RWPE2 (cell line): Measurements from ENCODE around the gene PSME2.

Experiments used
- ATAC-seq: fragments of 200-7000 bp; cut with Tn5 transposase; 3 replicates; pipeline ENCODE4 v1.9.1; 2021; ENCODE audit warnings: low read depth
- DNase-seq: peaks from one replicate; pipeline ENCODE4 v3.0.0-alpha.2; 2020; ENCODE audit warnings: low spot score
- H3K27ac ChIP-seq: fragments of 450-650 bp; 2 replicates; pipeline ENCODE4 v1.5.1; 2017; ENCODE audit warnings: mild to moderate bottlenecking; ENCODE audit not compliant: poor library complexity, severe bottlenecking
- H3K27me3 ChIP-seq: fragments of 250-450 bp; sonication (Bioruptor Pico); 2 replicates; pipeline ENCODE4 v1.5.1; 2021; ENCODE audit warnings: mild to moderate bottlenecking, moderate library complexity; ENCODE audit not compliant: insufficient read depth, poor library complexity, severe bottlenecking
- H3K36me3 ChIP-seq: fragments of 250-450 bp; sonication (Bioruptor Pico); 2 replicates; pipeline ENCODE4 v1.5.1; 2020; ENCODE audit warnings: low read depth, mild to moderate bottlenecking, moderate library complexity
- H3K4me1 ChIP-seq: fragments of 250-450 bp; sonication (Bioruptor Pico); 2 replicates; pipeline ENCODE4 v1.5.1; 2021; ENCODE audit warnings: mild to moderate bottlenecking, moderate library complexity; ENCODE audit not compliant: insufficient read depth, poor library complexity, severe bottlenecking
- H3K4me3 ChIP-seq: fragments of 250-450 bp; sonication (Bioruptor Pico); 2 replicates; pipeline ENCODE4 v1.5.1; 2021; ENCODE audit warnings: mild to moderate bottlenecking, moderate library complexity; ENCODE audit not compliant: severe bottlenecking
- H3K9me3 ChIP-seq: fragments of 250-450 bp; sonication (Bioruptor Pico); 2 replicates; pipeline ENCODE4 v1.5.1; 2021; ENCODE audit warnings: mild to moderate bottlenecking, moderate library complexity; ENCODE audit not compliant: severe bottlenecking
- CTCF ChIP-seq: fragments of 450-650 bp; IDR thresholded peaks from one replicate; pipeline ENCODE4 v1.5.1; 2017; ENCODE audit warnings: mild to moderate bottlenecking, moderate library complexity; ENCODE audit not compliant: poor library complexity, severe bottlenecking

Gene PSME2

GRCh38 chr14:24122898-24123297 is 23.5 kb downstream of the PSME2 start:
- DNase-seq (no peak), ATAC-seq (no peak)
- no peak overlapping the region for H3K27ac ChIP-seq
- no peaks in the 10 kb centered on the region for H3K27me3 ChIP-seq
- H3K4me1 ChIP-seq: no peaks in the 10 kb centered on the region
- H3K36me3 ChIP-seq: peaks cover 34% of the 10 kb centered on the region
- H3K9me3 ChIP-seq: no peaks in the 10 kb centered on the region
- no peak overlapping the region for H3K4me3 ChIP-seq
- TF ChIP-seq CTCF: no peak

- H3K27me3 ChIP-seq: no peaks in the 10 kb centered on the region
- DNase-seq (no peak), ATAC-seq (no peak)
- no peak for TF ChIP-seq CTCF
- H3K9me3 ChIP-seq: no peaks in the 10 kb centered on the region
- H3K4me3 ChIP-seq: no peak overlapping the region
- H3K4me1 ChIP-seq: no peaks in the 10 kb centered on the region
- peaks cover 38% of the 10 kb centered on the region for H3K36me3 ChIP-seq
- no peak overlapping the region for H3K27ac ChIP-seq
Observed at GRCh38 chr14:24122416-24122815, 24.0 kb downstream of the PSME2 start.

- peaks cover 49% of the 10 kb centered on the region for H3K36me3 ChIP-seq
- ATAC-seq (no peak), DNase-seq (no peak)
- H3K9me3 ChIP-seq: no peaks in the 10 kb centered on the region
- H3K27ac ChIP-seq: no peak overlapping the region
- no peak overlapping the region for H3K4me3 ChIP-seq
- no peaks in the 10 kb centered on the region for H3K4me1 ChIP-seq
- TF ChIP-seq CTCF: no peak
- H3K27me3 ChIP-seq: no peaks in the 10 kb centered on the region
Observed at GRCh38 chr14:24121210-24121609, 25.2 kb downstream of the PSME2 start.

- Histone ChIP-seq H3K36me3 (peaks cover 49% of the 10 kb centered on the region), H3K27me3 (no peaks in the 10 kb centered on the region), H3K27ac (no peak overlapping the region), H3K4me3 (no peak overlapping the region), H3K9me3 (no peaks in the 10 kb centered on the region), H3K4me1 (peaks cover 4% of the 10 kb centered on the region)
- DNase-seq (no peak), ATAC-seq (no peak)
- no peak for TF ChIP-seq CTCF
Observed at GRCh38 chr14:24119691-24120090, 26.7 kb downstream of the PSME2 start.

- no peak for DNase-seq
- H3K36me3 ChIP-seq: peaks cover 49% of the 10 kb centered on the region
- no peaks in the 10 kb centered on the region for H3K9me3 ChIP-seq
Observed at GRCh38 chr14:24117179-24117578, 29.2 kb downstream of the PSME2 start.

More at GRCh38 chr14:24117179-24117578, 29.2 kb downstream of the PSME2 start:
- Histone ChIP-seq H3K27me3 (no peaks in the 10 kb centered on the region), H3K4me1 (peaks cover 4% of the 10 kb centered on the region), H3K27ac (no peak overlapping the region), H3K4me3 (no peak overlapping the region)
- no peak for TF ChIP-seq CTCF
- ATAC-seq: no peak
